Activated B cell treated with CpG ODN at 0.5 μM for 24 hours (primary cell): ENCODE results near the gene GYPA. TPM values are rescaled to one million over a fixed set of nuclear protein-coding genes. Genes with fewer than 3 reads are reported as not detected.
"Not testable (repeated sequence)": the region's sequence is repeated elsewhere in the genome, so short reads cannot be mapped to it uniquely, and the experiment has no call there.

ENCODE experiments used
- ATAC-seq: fragments of 200-7000 bp; cut with Tn5 transposase; one replicate; pipeline ENCODE4 v1.10.0; 2021; ENCODE audit warnings: low read depth, mild to moderate bottlenecking, moderate library complexity
- CTCF ChIA-PET: fragments of 350-600 bp; sonication (Branson Sonifier 250); formaldehyde crosslinking; loops from one replicate; lab custom pipeline; 2021; ENCODE audit warnings: antibody characterized with exemption; lab: Charles Lee
- POLR2A ChIA-PET: fragments of 350-600 bp; sonication (Branson Sonifier 250); formaldehyde crosslinking; loops from one replicate; lab custom pipeline; 2021; ENCODE audit warnings: antibody characterized with exemption; lab: Charles Lee
- DNase-seq: peaks from one replicate; pipeline ENCODE4 v3.0.0; 2022
- H3K27ac Mint-ChIP-seq: one replicate; pipeline ENCODE4 v1.8.0; 2020; ENCODE audit warnings: mixed read lengths
- H3K27me3 Mint-ChIP-seq: one replicate; pipeline ENCODE4 v1.8.0; 2021; ENCODE audit warnings: mixed read lengths
- H3K36me3 Mint-ChIP-seq: one replicate; pipeline ENCODE4 v1.8.0; 2021; ENCODE audit warnings: low read depth, mixed read lengths
- H3K4me1 Mint-ChIP-seq: one replicate; pipeline ENCODE4 v1.8.0; 2021; ENCODE audit warnings: mixed read lengths
- H3K4me3 Mint-ChIP-seq: one replicate; pipeline ENCODE4 v1.8.0; 2020; ENCODE audit warnings: mild to moderate bottlenecking, mixed read lengths
- H3K9me3 Mint-ChIP-seq: one replicate; pipeline ENCODE4 v1.8.0; 2020; ENCODE audit warnings: mixed read lengths
- CTCF ChIP-seq: fragments of 200-600 bp; IDR thresholded peaks from one replicate; pipeline ENCODE4 v1.8.0; 2022; ENCODE audit warnings: antibody characterized with exemption, mild to moderate bottlenecking
- intact Hi-C: fragments of 100-400 bp; cut with micrococcal nuclease; formaldehyde crosslinking; loops from one replicate; pipeline ENCODE4 v1.15.1; 2024
- total RNA-seq: library from RNA; stranded (reverse); gene quantifications from 2 replicates; pipeline ENCODE4 v1.2.3, GENCODE V29; 2022

Gene GYPA
- total RNA-seq, result 0.66 TPM in 1 of 2 replicates, not detected in the other

GRCh38 chr4:144140594-144141295, at the start of gene GYPA:
Gene GYPA (minus strand): TSS chr4:144140718. CDS start chr4:144140635, 83 bp downstream.
- H3K4me1 Mint-ChIP-seq, H3K4me3 Mint-ChIP-seq, H3K9me3 Mint-ChIP-seq, CTCF ChIA-PET, H3K27me3 Mint-ChIP-seq, intact Hi-C loops, DNase-seq, H3K36me3 Mint-ChIP-seq, POLR2A ChIA-PET, H3K27ac Mint-ChIP-seq, ATAC-seq: not testable (repeated sequence)

GRCh38 chr4:144190009-144190408, 49.5 kb upstream of the GYPA start:
- no peak for TF ChIP-seq CTCF
- intact Hi-C loops, result no loop called here
- H3K9me3 Mint-ChIP-seq, result peaks cover 5% of the 10 kb centered on the region
- peaks cover 5% of the 10 kb centered on the region for H3K4me1 Mint-ChIP-seq
- ChIA-PET CTCF (no interaction called here), POLR2A (no interaction called here)
- H3K27ac Mint-ChIP-seq, result no peak overlapping the region
- no peak for ATAC-seq
- no peak for DNase-seq
- H3K27me3 Mint-ChIP-seq, result peaks cover 2% of the 10 kb centered on the region
- H3K36me3 Mint-ChIP-seq, result no peaks in the 10 kb centered on the region
- no peak overlapping the region for H3K4me3 Mint-ChIP-seq

GRCh38 chr4:144189121-144189520, 48.6 kb upstream of the GYPA start:
- no peaks in the 10 kb centered on the region for H3K36me3 Mint-ChIP-seq
- H3K9me3 Mint-ChIP-seq, result peaks cover 3% of the 10 kb centered on the region
- TF ChIP-seq CTCF, result no peak
- H3K4me3 Mint-ChIP-seq, result no peak overlapping the region
- ChIA-PET POLR2A (no interaction called here), CTCF (no interaction called here)
- no peak overlapping the region for H3K27ac Mint-ChIP-seq
- H3K27me3 Mint-ChIP-seq, result peaks cover 2% of the 10 kb centered on the region
- DNase-seq, result no peak
- intact Hi-C loops, result no loop called here
- H3K4me1 Mint-ChIP-seq, result peaks cover 7% of the 10 kb centered on the region
- ATAC-seq, result no peak

GRCh38 chr4:144185086-144185485, 44.6 kb upstream of the GYPA start:
- CTCF ChIA-PET, result interaction anchor here (0.9 kb wide), 1 partner anchor 11 kb away, joined by 3 read pairs; no protein-coding TSS in a partner anchor
- Mint-ChIP-seq H3K27me3 (peaks cover 2% of the 10 kb centered on the region), H3K9me3 (no peaks in the 10 kb centered on the region), H3K4me1 (peaks cover 21% of the 10 kb centered on the region), H3K27ac (no peak overlapping the region), H3K36me3 (no peaks in the 10 kb centered on the region), H3K4me3 (no peak overlapping the region)
- ATAC-seq, result no peak
- intact Hi-C loops, result no loop called here
- TF ChIP-seq CTCF, result no peak
- POLR2A ChIA-PET, result no interaction called here
- DNase-seq, result no peak

- no peak for TF ChIP-seq CTCF
- ATAC-seq (no peak), DNase-seq (no peak)
- H3K4me1 Mint-ChIP-seq, result peaks cover 24% of the 10 kb centered on the region
- POLR2A ChIA-PET, result no interaction called here
- CTCF ChIA-PET, result no interaction called here
- intact Hi-C loops, result no loop called here
- H3K9me3 Mint-ChIP-seq, result no peaks in the 10 kb centered on the region
- no peaks in the 10 kb centered on the region for H3K27me3 Mint-ChIP-seq
- no peak overlapping the region for H3K27ac Mint-ChIP-seq
- H3K36me3 Mint-ChIP-seq, result no peaks in the 10 kb centered on the region
- H3K4me3 Mint-ChIP-seq, result no peak overlapping the region
Measured at GRCh38 chr4:144183165-144183564, 42.6 kb upstream of the GYPA start.
